ENCODE data around the gene PTPRM.

- TF ChIP-seq CTCF (IDR thresholded peaks at IDR 0.05) (no peak), POLR2A (IDR thresholded peaks at IDR 0.05) (no peak), POLR2AphosphoS5 (IDR thresholded peaks at IDR 0.05) (no peak), EP300 (IDR thresholded peaks at IDR 0.05) (no peak)
Observed at GRCh38 chr18:7626175-7626921, 59.2 kb downstream of the PTPRM start.

Measured in gastroesophageal sphincter (tissue), 3 donors.